ENCODE results near the gene TSLP. TPM values are rescaled to one million over a fixed set of nuclear protein-coding genes. Genes with fewer than 3 reads are reported as not detected.

The TSLP gene
- polyA plus RNA-seq, 1 of the 3 experiments (the other 2 are of a cell fraction), result 1.3 TPM

- no peaks in the 10 kb centered on the region; the same call in 1 of the 2 replicates for H3K9me3 ChIP-seq
- no peaks in the 10 kb centered on the region for H3K79me2 ChIP-seq (ENCODE audit: insufficient read depth)
- TF ChIP-seq RFX5 (IDR thresholded peaks at IDR 0.05; ENCODE audit: low read length) (no peak), EP300 (IDR thresholded peaks at IDR 0.05; ENCODE audit: borderline replicate concordance in 1 of 2, low read depth in 1 of 2, low read length in 1 of 2) (no peak), ELF1 (IDR thresholded peaks at IDR 0.05) (no peak), YY1 (IDR thresholded peaks at IDR 0.05; ENCODE audit: low read depth) (no peak), REST (IDR thresholded peaks at IDR 0.05; ENCODE audit: low read depth, low read length) (no peak), FOXM1 (IDR thresholded peaks at IDR 0.05; ENCODE audit: low read depth) (no peak), RAD21 (IDR thresholded peaks at IDR 0.05; ENCODE audit: low read length) (no peak), NFIC (IDR thresholded peaks at IDR 0.05; ENCODE audit: borderline replicate concordance) (no peak), MEF2A (IDR thresholded peaks at IDR 0.05; ENCODE audit: borderline replicate concordance, low read depth) (no peak), FOSL2 (IDR thresholded peaks at IDR 0.05; ENCODE audit: borderline replicate concordance, low read depth) (no peak), IRF3 (IDR thresholded peaks at IDR 0.05; ENCODE audit: low read depth, low read length) (no peak), NRF1 (IDR thresholded peaks at IDR 0.05; ENCODE audit: low read depth, low read length) (no peak), GATA2 (CRISPR knock-in tag; IDR thresholded peaks at IDR 0.05) (no peak), CHD2 (IDR thresholded peaks at IDR 0.05; ENCODE audit: low read length, partially characterized antibody) (no peak), ZBTB33 (IDR thresholded peaks at IDR 0.05; ENCODE audit: borderline replicate concordance, low read depth) (no peak), JUND (IDR thresholded peaks at IDR 0.05) (no peak), TEAD4 (IDR thresholded peaks at IDR 0.05; ENCODE audit: borderline replicate concordance, insufficient read depth) (no peak)
- DNase-seq, result no peak
- no peaks in the 10 kb centered on the region for H3K27me3 ChIP-seq (ENCODE audit: insufficient read depth)
- H3K36me3 ChIP-seq (replicated peaks in 1 of 2; ENCODE audit: control insufficient read depth in 1 of 2, insufficient read depth in 2 of 2, low read length in 1 of 2), result no peaks in the 10 kb centered on the region
- H3K4me2 ChIP-seq, result no peak overlapping the region
- ChIA-PET CTCF (no interaction called here), POLR2A (no interaction called here)
- H3K4me1 ChIP-seq (ENCODE audit: control insufficient read depth in 1 of 2, insufficient read depth in 2 of 2, low read depth in 1 of 2, low read length in 1 of 2), result no peaks in the 10 kb centered on the region
- 71% methylated on average over 2 of the region's 2 CpGs for WGBS (ENCODE audit: low lambda C conversion rate)
- no peaks in the 10 kb centered on the region for H3F3A ChIP-seq (replicated peaks; ENCODE audit: insufficient read depth)
- H3K9ac ChIP-seq, result no peak overlapping the region
- H4K20me1 ChIP-seq (ENCODE audit: insufficient read depth), result no peaks in the 10 kb centered on the region
- H3K4me3 ChIP-seq (ENCODE audit: low read depth in 2 of 2, low read length in 1 of 2), result no peak overlapping the region
- no peak overlapping the region for H3K27ac ChIP-seq (ENCODE audit: low read depth in 2 of 2, low read length in 1 of 2)
- no peaks in the 10 kb centered on the region for H3K9me2 ChIP-seq
- H2AFZ ChIP-seq (ENCODE audit: low read depth), result no peak overlapping the region
Observed at GRCh38 chr5:111028865-111029264, 42.6 kb upstream of the TSLP start.

Measured in SK-N-SH (cell line).